NCI-H1092 (cell line): ENCODE measurements around the gene MARVELD2.
"Not testable (repeated sequence)": the region's sequence is repeated elsewhere in the genome, so short reads cannot be mapped to it uniquely, and the experiment has no call there.

ENCODE experiments used
- DNase-seq: peaks from one replicate; lab custom pipeline; 2025; lab: John Stamatoyannopoulos, UW

The MARVELD2 gene, protein sequence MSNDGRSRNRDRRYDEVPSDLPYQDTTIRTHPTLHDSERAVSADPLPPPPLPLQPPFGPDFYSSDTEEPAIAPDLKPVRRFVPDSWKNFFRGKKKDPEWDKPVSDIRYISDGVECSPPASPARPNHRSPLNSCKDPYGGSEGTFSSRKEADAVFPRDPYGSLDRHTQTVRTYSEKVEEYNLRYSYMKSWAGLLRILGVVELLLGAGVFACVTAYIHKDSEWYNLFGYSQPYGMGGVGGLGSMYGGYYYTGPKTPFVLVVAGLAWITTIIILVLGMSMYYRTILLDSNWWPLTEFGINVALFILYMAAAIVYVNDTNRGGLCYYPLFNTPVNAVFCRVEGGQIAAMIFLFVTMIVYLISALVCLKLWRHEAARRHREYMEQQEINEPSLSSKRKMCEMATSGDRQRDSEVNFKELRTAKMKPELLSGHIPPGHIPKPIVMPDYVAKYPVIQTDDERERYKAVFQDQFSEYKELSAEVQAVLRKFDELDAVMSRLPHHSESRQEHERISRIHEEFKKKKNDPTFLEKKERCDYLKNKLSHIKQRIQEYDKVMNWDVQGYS

GRCh38 chr5:69414885-69415583 lies at the start of gene MARVELD2:
Gene MARVELD2 (plus strand): TSS chr5:69415116. CDS start chr5:69419386, 4,270 bp downstream.
- no peak for DNase-seq

DNA sequence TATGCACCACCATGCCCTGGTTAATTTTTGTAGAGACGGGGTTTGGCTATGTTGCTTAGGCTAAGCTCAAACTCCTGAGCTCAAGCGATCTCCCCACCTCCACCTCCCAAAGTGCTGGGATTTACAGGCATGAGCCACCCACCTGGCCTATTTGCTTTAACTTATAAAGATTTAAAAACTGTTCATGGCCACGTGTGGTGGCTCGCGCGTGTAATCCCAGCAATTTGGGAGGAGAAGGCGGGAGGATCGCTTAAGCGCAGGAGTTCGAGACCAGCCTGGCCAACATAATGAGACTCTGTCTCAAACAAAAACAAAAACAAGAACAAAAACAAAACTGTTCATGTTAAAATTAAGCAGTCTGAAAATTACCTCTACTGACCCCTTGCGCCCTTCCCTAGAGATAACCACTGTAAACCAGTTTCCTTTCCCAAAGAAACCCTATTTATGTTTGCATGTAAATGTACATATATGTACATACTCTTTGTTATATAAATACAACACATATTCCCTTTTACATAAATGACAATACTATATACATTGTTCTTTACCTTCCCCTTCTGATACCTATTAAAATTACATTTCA lies 47.1 kb upstream of the MARVELD2 start:
- DNase-seq: no peak

- no peak for DNase-seq
These were observed 46.2 kb upstream of the MARVELD2 start for GRCh38 chr5:69368458-69369339.

GRCh38 chr5:69369340-69370121 lies 45.4 kb upstream of the MARVELD2 start, which contains the start of the genes AK6, RAD17 and TAF9:
Gene AK6 (minus strand): TSS chr5:69369520. CDS start chr5:69369490, 30 bp downstream.
Gene RAD17 (plus strand): TSS chr5:69369818. CDS start chr5:69372209, 2,391 bp downstream.
Gene TAF9 (minus strand): TSS chr5:69369520. CDS start chr5:69365737, 3,783 bp downstream.
- peak; percentile 80 for DNase-seq

DNA sequence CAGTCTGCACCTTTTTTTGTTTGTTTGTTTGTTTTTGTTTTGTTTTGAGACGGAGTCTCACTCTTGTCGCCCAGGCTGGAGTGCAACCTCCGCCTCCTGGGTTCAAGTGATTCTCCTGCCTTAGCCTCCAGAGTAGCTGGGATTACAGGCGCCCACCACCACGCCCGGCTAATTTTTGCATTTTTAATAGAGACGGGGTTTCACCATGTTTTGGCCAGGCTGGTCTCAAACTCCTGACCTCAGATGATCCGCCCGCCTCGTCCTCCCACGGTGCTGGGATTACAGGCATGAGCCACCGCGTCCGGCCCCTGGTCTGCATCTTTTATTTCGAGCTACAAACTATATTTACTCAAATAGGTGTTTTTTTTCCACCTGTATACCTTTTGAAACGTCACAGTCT lies 44.6 kb upstream of the MARVELD2 start:
- DNase-seq: not testable (repeated sequence)

GRCh38 chr5:69372394-69372793 lies 42.5 kb upstream of the MARVELD2 start:
- DNase-seq: no peak

- DNase-seq: no peak
These were observed 39.9 kb upstream of the MARVELD2 start for GRCh38 chr5:69374911-69375446.

GRCh38 chr5:69378376-69378775 lies 36.5 kb upstream of the MARVELD2 start:
- no peak for DNase-seq

DNA sequence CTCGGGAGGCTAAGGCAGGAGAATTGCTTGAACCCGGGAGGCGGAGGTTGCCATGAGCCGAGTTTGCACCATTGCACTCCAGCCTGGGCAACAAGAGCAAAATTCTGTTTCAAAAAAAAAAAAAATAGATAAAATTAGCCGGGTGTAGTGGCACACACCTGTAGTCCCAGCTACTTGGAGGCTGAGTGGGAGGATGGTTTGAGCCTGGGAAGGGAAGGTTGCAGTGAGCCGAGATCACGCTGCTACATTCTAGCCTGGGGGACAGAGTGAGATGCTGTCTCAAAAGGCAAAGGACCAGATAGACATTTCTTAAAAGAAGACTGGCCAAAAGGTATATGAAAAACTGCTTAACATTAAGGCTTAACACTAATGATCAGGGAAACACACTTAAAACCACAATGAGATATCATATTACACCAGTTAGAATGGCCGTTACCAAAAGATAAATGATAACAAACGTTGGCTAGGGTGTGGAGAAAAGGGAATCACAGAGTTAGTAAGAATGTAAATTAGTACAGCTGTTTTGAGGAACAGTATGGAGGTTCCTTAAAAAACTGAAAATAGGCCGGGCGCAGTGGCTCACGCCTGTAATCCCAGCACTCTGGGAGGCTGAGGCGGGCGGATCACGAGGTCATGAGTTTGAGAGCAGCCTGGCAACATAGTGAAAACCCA lies 10.1 kb upstream of the MARVELD2 start:
- DNase-seq: no peak

- DNase-seq: no peak
These were observed 655 bp downstream of the MARVELD2 start for GRCh38 chr5:69415584-69415958.

DNA sequence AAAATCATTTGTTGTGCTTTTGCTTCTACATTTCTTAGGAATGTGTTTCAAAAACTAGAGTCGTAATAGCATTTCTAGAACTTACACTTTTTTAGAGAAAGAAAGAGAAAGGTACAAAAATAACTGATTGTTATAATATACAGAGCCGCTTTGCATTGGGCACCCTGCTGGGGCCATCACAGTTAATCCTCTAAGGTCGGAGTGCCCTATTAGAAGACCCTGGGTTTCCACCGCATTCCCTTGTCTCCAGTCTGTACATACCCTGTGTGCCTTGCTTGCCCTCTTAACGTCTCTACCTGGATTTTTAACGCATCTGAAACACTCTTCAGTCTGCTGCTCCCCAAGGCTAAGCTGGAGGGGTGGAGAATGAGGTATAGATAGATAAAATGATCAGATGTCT lies 1.3 kb downstream of the MARVELD2 start:
- no peak for DNase-seq

- no peak for DNase-seq
These were observed 1.8 kb downstream of the MARVELD2 start for GRCh38 chr5:69416699-69417098.

GRCh38 chr5:69418554-69418953 lies 3.6 kb downstream of the MARVELD2 start:
- DNase-seq: no peak

DNA sequence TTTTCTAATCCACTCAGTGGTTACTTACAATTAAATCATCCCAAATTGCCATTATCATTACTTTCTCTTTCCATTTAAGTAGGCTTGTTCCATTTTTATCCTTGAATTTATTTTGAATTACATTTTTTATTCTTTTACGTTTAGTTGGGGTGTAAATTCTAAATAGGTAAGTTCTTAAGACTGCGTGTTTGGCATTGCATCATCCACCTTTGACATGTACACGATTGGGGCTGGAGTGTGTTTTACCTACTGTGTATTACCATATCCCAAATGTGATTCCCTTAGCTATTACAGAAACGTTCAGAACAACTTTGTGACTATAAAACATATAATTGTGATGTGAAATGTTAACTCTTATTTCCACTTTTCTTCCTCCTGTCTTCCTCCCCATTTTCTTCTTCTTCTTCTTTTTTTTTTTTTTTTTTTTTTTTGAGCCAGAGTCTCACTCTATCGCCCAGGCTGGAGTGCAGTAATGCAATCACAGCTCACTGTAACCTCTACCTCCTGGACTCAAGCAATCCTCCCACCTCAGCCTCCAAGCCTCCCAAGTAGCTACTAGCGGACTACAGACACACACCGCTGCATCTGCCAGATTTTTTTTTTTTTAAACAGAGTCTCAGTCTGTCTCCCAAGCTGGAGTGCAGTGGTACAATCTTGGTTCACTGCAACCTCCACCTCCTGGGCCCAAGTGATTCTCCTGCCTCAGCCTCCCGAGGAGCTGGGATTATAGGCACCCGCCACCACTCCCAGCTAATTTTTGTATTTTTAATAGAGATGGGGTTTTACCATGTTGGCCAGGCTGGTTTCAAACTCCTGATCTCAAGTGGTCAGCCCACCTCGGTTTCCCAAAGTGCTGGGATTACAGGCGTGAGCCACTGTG lies 16.7 kb downstream of the MARVELD2 start:
- DNase-seq: no peak

GRCh38 chr5:69432412-69433206 lies 17.7 kb downstream of the MARVELD2 start:
- no peak for DNase-seq

DNA sequence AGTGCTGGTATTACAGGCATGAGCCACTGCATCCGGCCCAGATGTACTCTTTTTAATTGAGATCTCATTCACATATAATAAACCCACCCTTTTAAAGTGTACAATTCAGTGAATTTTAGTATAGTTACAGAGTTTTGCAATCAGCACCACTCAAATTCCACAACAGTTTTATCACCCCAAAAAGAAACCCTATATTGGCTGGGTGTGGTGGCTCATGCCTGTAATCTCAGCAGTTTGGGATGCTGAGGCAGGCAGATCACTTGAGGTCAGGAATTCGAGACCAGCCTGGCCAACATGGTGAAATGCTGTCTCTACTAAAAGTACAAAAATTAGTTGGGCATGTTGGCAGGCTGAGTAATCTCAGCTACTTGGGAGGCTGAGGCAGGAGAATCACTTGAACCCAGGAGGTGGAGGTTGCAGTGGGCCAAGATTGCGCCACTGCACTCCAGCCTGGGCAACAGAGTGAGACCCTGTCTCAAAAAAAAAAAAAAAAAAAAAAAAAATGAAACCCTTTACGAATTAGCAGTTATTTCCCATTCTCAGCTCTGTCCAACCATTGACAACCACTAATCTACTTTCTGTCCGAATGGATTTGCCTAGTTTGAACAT lies 20.5 kb downstream of the MARVELD2 start:
- not testable (repeated sequence) for DNase-seq

DNA sequence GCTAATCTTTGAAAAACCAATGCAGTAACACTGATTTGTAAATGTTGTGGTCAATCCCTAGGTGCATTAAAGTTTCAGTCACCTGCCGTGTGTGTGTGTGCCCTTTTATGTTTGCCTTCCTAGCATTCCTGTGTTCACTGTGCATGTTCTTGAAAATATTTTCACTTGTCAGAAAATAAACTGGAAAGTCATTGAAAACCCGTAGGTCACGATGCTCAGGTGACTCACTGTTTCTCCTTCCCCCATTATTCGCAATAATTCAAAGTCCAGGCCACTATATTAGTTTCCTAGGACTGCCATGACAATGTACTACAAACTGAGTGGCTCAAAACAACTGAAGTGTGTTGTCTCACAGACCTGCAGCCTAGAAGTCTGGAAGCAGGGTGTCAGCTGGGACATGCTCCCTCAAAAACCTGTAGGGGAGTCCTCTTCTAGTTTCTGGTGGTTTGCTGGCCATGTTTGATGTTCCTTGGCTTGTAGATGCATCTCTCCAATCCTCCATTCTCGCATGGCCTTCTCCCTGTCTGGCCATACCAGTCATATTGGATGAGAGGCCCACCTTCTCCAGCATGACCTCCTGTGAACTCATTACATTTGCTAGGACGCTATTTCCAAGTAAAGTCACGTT lies 29.3 kb downstream of the MARVELD2 start:
- no peak for DNase-seq
